Vagina (tissue), 2 donors: ENCODE measurements around the gene RFTN1.

Experiments used
- POLR2A ChIP-seq, 2 donors: fragments of 450-650 bp; IDR thresholded peaks; one replicate each; pipeline ENCODE4 v1.6.1; 2017; ENCODE audit warnings: antibody characterized with exemption in 2 of 2, mild to moderate bottlenecking in 2 of 2, moderate library complexity in 2 of 2
- POLR2AphosphoS5 ChIP-seq, 2 donors: sonication (generic); formaldehyde crosslinking; IDR thresholded peaks; one replicate each; pipeline ENCODE4 v1.9.0; 2017; ENCODE audit warnings: antibody characterized with exemption in 2 of 2, mild to moderate bottlenecking in 2 of 2, low read depth in 1 of 2; ENCODE audit not compliant: insufficient read depth in 1 of 2
- TF ChIP-seq, protein P1 (sequence below), 3 experiments: fragments of 450-650 bp in 2 of 3; fragments of 200-600 bp in 1 of 3; sonication (generic) in 1 of 3; IDR thresholded peaks; one replicate each; pipeline ENCODE4 v1.5.1; 2017 to 2019; ENCODE audit warnings: antibody characterized with exemption in 3 of 3, mild to moderate bottlenecking in 2 of 3, moderate library complexity in 2 of 3

DNA sequence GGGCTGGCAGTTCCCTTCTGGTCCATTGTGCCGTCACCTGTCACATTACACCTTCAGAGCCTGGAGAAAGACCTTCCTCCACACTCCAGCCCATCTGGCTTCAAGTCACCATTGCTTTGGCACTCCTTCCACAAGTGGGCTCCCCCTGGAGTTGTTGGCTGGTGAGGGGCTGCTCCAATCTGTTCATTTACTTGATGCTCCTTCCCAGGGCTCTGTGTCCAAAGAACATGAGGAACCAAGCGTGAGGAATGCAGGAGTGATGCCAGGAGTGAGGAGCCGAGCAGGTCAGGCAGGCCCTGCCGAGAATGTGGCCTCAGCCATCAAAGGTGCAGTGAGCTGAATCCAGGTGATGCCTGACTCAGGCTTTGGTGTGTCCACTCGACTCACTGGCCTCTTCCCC is 191.3 kb downstream of the RFTN1 start:
- TF ChIP-seq, protein P1, sequence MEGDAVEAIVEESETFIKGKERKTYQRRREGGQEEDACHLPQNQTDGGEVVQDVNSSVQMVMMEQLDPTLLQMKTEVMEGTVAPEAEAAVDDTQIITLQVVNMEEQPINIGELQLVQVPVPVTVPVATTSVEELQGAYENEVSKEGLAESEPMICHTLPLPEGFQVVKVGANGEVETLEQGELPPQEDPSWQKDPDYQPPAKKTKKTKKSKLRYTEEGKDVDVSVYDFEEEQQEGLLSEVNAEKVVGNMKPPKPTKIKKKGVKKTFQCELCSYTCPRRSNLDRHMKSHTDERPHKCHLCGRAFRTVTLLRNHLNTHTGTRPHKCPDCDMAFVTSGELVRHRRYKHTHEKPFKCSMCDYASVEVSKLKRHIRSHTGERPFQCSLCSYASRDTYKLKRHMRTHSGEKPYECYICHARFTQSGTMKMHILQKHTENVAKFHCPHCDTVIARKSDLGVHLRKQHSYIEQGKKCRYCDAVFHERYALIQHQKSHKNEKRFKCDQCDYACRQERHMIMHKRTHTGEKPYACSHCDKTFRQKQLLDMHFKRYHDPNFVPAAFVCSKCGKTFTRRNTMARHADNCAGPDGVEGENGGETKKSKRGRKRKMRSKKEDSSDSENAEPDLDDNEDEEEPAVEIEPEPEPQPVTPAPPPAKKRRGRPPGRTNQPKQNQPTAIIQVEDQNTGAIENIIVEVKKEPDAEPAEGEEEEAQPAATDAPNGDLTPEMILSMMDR (IDR thresholded peaks at IDR 0.05), result no peak
- TF ChIP-seq POLR2AphosphoS5 (IDR thresholded peaks at IDR 0.05; ENCODE audit: insufficient read depth in 1 of 2, low read depth in 1 of 2) (no peak), POLR2A (IDR thresholded peaks at IDR 0.05) (no peak)
